Lower leg skin (tissue), 4 donors: ENCODE measurements around the gene CCDC70. TPM values are rescaled to one million over a fixed set of nuclear protein-coding genes. Genes with fewer than 3 reads are reported as not detected.

Experiments used
- DNase-seq, 2 donors: peaks; one replicate each; pipeline ENCODE4 v3.0.0-alpha.2; 2019; ENCODE audit warnings: low spot score in 2 of 2
- H3K4me3 ChIP-seq: fragments of 200-600 bp; sonication (generic); 2 replicates; pipeline ENCODE4 v1.5.1; 2017; ENCODE audit warnings: mild to moderate bottlenecking, low read depth; ENCODE audit not compliant: poor library complexity, severe bottlenecking
- CTCF ChIP-seq, 3 donors: fragments of 450-650 bp; IDR thresholded peaks; one replicate each; pipeline ENCODE4 v1.5.1; 2016; ENCODE audit warnings: antibody characterized with exemption in 3 of 3, mild to moderate bottlenecking in 3 of 3, moderate library complexity in 2 of 3
- POLR2A ChIP-seq, 2 donors: fragments of 450-650 bp; IDR thresholded peaks; one replicate each; pipeline ENCODE4 v1.6.1; 2016 to 2017; ENCODE audit warnings: antibody characterized with exemption in 2 of 2, mild to moderate bottlenecking in 1 of 2, moderate library complexity in 1 of 2
- WGBS, 2 donors: methylation state at CpG; one replicate each; pipeline ENCODE4 v1.1.5; 2018; 5-methylcytosine and 5-hydroxymethylcytosine counted together
- intact Hi-C: fragments of 100-400 bp; cut with DNase I; formaldehyde crosslinking; loops from one replicate; pipeline ENCODE4 v1.15.0; 2023; ENCODE audit warnings: low total_unique reads
- total RNA-seq, 4 donors: library from RNA; depleted of rRNA; stranded (reverse); fragments of >200 nt; gene quantifications; one replicate each; pipeline ENCODE4 v1.1.0, GENCODE V29; 2016

CCDC70 gene
- total RNA-seq, 4 donors from 2014 or later, result not detected

GRCh38 chr13:51856027-51856736, 5.6 kb upstream of the CCDC70 start:
- H3K4me3 ChIP-seq, result no peak overlapping the region
- 91 to 97% methylated on average over 1 of the region's 1 CpG for WGBS, 2 donors
- intact Hi-C loops, result no loop called here
- no peak for DNase-seq
- no peak for TF ChIP-seq CTCF (IDR thresholded peaks at IDR 0.05)
- no peak for TF ChIP-seq POLR2A (IDR thresholded peaks at IDR 0.05)

- no peak overlapping the region for H3K4me3 ChIP-seq
- intact Hi-C loops, result no loop called here
- DNase-seq, result no peak
- 79 to 90% methylated on average over 1 of the region's 1 CpG for WGBS, 2 donors
- TF ChIP-seq CTCF (IDR thresholded peaks at IDR 0.05) (no peak), POLR2A (IDR thresholded peaks at IDR 0.05) (no peak)
Measured at GRCh38 chr13:51856998-51857397, 4.8 kb upstream of the CCDC70 start.

GRCh38 chr13:51858433-51859247, 3.1 kb upstream of the CCDC70 start:
- intact Hi-C loops, result no loop called here
- H3K4me3 ChIP-seq, result no peak overlapping the region
- WGBS, 2 donors, result 40 to 54% methylated on average over 11 of the region's 11 CpGs
- no peak for DNase-seq
- TF ChIP-seq CTCF (IDR thresholded peaks at IDR 0.05), result no peak
- TF ChIP-seq POLR2A (IDR thresholded peaks at IDR 0.05), result no peak

- H3K4me3 ChIP-seq, result no peak overlapping the region
- 58 to 63% methylated on average over 7 of the region's 7 CpGs for WGBS, 2 donors
- no peak for DNase-seq
- no peak for TF ChIP-seq POLR2A (IDR thresholded peaks at IDR 0.05)
- TF ChIP-seq CTCF (IDR thresholded peaks at IDR 0.05), result no peak
- intact Hi-C loops, result no loop called here
Measured at GRCh38 chr13:51862957-51863356, 1.2 kb downstream of the CCDC70 start.

- WGBS, 2 donors, result 75 to 79% methylated on average over 6 to 7 of the region's 7 CpGs
- no peak for TF ChIP-seq POLR2A (IDR thresholded peaks at IDR 0.05)
- TF ChIP-seq CTCF (IDR thresholded peaks at IDR 0.05), result no peak
- no peak for DNase-seq
- intact Hi-C loops, result no loop called here
- no peak overlapping the region for H3K4me3 ChIP-seq
Measured at GRCh38 chr13:51865838-51866237, 4.1 kb downstream of the CCDC70 start.
